HG03135 (cell line): ENCODE measurements around the gene TCFL5.

Experiments used
- ATAC-seq: cut with Tn5 transposase; IDR thresholded peaks from one replicate; pipeline ENCODE4 v1.9.1; 2021; ENCODE audit warnings: mild to moderate bottlenecking, moderate library complexity; ENCODE audit not compliant: unreplicated experiment

The TCFL5 gene

DNA sequence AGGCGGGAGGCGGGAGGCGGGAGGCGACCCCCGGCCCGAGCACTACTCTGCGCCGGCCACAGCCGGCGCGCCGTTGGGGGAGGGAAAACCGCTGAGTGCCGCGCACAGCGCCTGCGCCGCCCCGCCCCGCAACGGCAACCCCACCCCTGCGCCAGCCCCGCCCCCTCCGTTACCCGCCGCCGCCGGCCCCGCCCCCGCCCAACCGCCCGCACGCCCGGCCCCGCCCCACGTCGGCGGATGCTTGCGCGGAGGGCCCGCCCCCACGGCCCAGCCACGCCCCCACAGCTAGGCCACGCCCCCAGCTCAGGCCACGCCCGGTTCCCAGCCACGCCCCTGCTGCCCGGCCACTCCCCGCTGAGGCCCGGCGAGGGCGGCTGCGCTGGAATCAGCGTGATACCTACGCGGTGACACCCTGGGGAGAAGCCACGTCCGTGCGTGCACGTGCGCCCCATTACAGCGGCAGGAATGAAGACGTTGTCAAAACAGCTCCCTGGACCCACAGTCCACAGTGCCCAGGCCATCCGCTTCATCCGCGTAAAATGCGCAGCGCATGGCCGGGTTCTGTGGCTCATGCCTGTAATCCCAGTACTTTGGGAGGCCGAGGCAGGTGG, at the start of gene TCFL5:
TSS of gene TCFL5 (minus strand) at position 97 of the 611 bp plus-strand sequence. CDS start 152 bp downstream, outside the sequence.
- peak; percentile 54 for ATAC-seq

DNA sequence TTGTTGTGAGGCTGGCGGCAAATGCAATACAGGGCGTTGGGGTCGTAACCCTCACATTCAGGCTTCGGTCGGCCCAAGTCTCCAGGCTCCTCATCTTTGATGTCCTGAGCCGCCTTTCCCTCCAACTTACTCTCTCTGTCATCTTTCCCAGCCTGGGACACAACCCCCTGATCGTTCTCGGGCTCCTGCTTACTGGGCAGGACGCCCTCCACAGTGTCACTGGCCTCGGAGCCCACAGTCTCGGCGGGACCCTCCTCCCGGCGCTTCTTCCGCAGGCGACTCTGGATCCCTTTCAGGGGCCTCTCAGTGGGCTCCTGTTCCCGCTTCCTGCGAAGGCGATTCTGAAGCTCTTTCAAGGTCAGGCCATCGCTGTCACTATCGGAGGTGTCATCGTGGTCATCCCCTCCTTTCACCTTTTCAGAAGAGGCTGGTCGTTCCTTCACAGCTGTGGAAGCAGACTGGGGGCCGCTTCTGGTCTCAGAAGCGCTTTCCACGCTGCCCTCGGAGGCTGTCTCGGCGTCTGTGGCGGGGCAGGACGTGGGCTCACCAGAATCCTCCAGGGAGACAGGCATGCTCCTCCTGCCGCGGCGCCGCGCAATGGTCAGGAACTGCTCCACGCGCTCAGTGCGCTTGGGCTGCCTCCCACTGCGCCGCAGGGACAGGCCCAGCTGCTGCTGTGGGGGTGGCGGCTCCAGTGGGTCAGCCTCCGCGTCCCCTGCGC, 49.3 kb upstream of the TCFL5 start:
- no peak for ATAC-seq

DNA sequence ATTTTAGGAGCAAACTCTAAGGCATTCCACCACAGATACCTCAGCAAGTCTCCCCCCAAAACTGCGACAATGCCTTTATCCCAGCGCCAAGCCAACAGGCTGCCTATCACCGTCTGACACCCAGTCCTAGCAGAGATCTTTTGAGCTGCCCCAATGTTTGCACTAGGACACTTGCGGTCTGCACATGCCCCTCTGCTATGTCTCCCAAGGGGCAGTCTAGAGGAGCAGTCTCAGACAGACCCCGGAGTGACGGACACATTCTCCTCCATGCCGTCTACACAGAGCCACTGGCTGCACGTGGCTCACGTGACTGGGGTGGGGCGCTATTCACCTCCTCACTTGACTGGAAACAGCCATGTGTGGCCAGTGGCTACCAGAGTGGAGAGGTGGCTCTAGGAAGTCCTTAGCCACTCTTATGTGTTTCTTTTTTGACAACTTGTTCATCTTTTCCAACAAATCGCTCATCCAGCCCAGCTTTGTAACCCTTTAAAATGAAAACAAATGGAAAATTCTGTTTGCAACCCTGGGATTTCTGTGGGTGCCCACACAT, 48.7 kb upstream of the TCFL5 start:
- ATAC-seq, result no peak

DNA sequence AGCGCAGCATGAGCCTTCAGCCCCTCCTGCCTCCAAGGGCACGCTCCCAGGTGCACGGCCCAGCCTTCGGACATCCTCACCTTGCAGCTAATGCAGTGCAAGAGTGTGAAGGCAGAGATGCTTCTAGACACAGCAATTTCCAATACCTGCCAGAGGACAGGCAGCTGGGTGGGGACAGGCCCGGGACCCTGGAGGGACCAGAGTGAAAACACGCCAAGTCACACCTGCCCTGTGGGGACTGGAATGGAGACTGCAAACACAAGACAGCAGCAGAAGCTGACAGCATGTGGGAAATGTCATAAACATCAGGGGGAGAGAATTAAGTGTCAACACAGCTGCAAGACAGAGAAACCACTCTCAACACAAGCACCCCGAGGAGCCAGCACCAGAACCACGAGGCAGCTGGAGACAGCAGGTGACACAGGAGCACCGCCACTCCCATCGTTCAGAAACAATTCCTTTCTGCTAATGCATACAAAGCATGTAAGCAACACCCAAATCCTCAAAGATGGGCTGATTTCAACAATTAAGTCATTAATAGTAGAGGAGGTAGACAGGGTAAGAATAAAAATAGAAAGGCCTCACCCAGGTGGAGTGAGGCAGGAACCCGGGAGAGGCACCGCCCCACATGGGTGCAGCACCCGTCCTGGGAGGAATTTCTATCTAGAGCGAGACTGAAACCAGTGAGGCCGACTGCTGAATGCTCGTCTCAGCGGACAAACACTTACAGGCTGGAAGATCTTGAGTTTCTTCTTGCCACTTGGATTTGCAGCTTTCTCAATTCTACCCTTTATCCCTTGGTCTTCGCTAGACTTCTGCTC, 47.6 kb upstream of the TCFL5 start:
- ATAC-seq, result no peak

DNA sequence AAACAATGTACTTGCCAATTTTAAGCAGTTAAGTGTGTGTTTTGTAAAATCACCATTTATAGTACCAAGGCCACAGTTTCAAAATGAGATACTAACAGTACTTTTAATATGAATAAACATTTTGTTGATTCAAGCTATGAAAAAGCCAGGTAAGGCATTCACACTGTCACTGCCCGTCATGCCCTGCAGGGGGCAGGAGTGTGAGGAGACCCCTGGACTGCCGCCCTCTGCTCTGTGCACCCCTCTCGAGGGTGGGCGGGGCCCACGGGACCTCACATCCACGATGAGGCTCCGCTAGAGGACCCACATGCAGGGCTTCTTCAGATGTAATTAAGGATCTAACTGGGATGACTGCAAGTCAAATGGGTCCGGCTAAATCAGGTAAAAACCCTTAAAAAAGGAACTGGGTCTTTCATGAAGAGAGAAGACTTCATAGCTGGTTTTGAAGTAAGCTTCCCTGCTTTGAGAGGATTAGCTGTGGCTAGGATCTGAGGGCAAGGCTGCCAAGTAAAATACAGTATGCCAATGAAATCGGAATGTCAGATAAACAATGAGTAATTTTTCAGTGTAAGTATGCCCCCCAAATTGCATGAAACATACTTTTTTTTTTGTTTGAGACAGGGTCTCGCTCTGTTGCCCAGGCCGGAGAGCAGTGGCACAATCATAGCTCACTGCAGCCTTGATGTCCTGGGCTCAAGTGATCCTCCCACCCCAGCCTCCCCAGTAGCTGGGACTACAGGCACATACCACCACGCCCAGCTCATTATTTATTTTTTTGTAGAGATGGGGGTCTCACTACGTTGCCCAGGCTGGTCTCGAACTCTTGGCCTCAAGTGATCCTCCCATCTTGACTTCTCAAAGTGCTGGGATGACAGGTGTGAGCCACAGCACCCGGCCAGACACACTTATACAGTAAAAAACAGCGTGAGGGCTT, 46.0 kb upstream of the TCFL5 start:
- no peak for ATAC-seq

DNA sequence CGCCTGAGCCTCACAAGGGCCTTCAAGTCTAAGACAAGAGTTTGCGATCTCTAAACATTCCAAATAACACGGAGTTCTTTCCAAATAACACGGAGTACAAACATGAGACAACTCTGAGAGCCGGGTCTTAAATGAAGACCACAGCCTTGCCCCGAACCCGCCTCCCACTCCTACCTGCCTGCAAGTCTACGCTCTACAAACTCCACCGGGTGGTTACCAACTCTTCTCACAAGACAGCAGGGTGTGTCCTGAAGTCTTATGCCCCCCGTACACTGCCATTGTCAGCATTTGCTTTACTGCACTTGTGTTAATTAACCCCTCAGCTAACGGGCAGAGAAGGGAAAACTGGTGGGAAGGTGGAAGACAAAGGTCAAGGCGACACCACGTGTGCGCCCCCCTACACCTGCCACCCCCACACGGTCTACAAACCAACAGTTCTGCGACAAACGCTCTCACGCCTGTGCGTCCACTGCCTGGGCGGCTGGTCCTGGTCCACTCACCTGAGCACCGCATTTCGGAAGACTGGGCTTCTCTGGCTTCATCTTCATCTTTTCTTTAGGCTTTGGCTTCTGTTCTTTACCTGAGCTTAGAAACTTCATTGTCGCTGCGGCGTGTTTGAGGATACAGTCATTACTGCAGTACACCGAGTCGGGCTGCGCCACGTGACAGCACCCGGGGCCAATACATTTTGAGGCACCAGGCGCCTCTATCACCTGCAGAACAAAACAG, 45.2 kb upstream of the TCFL5 start:
- no peak for ATAC-seq

DNA sequence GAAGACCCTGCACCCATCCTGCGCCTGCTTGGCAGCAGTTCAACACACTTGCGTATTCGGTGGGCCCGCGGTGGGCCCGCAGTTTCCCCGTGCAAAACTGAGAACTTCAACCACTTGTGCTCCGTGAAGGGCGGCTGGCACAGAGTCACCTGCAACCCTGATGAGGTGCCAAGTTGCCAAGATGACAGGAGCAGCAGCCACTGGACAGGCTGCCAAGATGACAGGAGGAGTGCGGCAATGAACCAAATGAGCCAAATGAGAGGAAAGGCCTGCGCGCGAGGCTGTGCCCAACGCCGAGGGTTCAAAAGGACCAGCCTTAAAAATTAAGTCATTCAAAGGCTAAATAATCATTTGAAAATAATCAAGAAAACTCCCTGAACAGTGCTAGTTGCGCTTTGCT, 44.6 kb upstream of the TCFL5 start:
- no peak for ATAC-seq

DNA sequence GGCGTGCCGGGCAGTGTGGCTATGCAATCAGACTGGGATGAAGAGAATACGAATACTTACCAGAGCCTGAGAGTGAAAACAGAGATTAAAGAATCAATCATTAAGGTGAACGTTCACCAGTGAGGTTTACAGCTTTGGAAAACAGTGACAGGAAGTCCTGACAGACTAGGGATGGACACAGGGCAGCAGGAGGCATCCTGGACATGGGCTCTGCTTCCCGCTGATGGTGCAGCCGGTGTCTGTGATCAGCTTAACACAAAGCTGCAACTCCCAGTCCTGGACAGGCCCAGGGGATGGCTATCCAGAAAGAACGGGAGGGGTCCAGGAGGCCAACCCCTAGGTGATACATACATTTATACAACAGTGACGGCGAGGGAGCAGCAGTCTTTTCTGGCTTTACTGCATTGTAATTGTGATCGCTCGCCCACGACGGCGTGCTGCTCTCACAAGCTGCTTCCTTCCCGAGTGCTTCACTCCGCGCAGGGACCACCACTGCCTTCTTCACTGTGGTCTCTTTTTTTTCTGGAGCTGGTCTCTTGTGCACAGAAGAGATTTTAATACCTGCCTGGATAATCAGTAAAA, 44.0 kb upstream of the TCFL5 start:
- ATAC-seq, result no peak

DNA sequence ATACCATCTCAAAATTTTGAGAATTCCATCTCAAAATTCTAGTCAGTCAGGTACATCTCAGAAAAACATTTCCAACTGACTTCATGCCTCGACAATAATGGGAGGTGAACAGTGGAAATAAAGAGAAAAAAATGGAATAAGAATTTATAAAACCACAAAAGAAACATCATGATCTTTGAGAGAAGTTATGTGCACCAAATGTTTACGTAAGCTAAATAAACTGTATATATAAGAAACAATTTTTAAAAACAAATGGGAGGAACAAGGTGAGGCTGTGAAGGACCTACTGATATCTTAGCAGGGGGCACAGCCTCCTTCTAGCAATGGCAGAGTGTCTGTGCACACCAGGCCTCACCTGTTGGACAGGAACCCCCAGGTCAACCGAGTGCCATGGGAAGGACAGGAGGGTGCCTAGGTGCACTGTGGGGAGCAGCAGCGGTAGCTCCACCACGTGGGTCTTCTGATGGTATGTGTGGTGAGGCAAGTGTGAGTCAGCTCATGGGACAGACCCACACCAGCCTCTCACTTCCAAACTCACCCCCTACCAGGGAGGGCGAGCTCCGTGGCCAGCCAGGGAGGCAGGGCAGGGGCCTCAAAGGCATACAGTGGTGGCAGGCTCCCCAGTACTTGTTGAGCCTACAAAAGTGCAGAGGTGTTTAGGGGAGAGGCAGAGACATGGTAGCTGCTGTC, 41.4 kb upstream of the TCFL5 start:
- no peak for ATAC-seq

DNA sequence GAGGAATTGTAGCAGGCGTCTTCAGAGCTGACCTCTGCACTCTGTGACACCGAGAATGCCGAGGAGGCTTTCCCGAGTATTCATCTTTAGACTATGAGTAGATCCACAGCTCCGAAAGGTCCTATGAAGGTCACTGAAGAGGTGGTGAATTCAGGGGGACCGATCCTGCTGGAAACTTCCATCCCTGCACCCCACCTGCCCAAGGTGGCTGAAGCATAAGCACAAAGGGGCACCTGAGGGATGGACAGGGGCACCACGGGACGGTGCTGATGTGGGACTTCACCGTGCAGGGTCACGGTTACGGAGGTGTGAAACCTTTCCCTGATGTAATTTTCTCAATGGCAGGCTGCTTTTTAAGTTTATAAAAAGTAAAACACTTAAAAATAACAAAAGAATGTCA, 40.3 kb upstream of the TCFL5 start:
- no peak for ATAC-seq

DNA sequence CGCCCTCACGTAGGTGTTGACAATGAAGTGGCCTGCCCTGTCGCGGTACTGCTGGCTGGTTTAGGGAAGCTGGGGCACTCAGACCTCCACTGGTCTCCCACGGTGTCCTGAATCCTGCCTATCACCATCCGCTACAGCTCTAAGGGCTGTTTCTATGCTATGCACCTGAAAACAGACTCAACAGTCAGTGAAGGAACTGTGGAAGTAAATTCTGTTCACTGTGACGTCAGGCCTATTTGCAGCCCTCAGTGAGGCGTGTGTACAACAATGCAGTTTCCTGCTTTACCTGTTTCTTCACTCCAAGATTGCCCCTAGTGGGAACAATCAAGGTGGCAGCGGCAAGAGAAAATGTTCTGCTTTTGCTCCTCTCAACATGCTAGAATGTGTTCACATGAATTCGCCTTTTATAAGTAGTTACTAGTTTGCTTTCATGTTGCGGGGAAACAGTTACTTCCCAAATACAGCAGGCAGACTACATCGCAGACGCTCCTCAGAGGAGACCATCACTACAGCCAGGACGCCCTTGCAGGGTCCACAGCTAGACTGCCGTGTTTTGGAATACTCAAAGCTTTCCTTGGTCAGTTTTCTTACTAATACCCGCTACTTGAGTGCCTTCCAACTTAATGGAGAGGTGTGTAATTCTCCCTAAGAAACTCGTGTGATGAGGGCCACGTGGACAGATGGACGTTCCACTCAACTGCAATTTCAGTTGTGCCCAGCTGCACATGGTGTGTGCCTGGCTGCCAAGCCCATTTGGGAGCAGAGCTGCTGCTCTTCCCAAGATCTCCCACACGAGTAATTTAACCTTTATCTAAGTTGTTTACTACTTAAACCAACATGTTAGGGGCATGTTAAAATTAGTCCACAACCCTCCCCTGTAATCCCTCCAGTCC, 39.3 kb upstream of the TCFL5 start:
- peak; percentile 6 for ATAC-seq

DNA sequence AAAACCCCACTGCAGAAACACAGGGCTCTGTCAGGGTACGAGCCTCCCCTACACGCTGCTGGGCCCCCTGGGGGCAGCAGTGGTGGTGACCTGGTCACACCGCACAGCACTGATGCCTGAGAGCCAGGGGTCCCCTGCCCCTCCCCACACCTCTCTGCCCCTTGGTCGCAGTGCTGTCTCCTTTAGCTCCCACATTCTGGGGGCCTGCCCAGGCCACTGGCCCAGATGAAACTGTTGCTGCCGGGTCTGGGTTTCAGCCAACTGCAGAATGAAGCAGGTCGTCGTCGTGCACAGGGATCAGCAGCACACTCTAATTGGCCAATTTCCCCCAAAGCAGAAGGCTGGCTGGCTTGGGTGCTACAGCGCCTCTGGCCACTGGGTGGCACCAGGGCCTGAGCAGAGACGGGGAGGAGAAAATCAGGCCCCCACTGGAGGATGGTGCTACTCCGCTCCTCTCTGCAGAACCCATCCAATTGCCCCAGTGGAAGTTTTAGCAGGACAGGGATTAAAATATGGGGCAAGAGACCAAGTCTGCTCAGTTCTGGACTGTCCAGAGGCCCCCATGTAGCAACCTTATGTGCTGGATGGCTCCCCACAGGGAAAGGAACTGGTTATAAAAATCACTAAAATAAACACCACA, 38.5 kb upstream of the TCFL5 start:
- ATAC-seq, result peak; percentile 78

DNA sequence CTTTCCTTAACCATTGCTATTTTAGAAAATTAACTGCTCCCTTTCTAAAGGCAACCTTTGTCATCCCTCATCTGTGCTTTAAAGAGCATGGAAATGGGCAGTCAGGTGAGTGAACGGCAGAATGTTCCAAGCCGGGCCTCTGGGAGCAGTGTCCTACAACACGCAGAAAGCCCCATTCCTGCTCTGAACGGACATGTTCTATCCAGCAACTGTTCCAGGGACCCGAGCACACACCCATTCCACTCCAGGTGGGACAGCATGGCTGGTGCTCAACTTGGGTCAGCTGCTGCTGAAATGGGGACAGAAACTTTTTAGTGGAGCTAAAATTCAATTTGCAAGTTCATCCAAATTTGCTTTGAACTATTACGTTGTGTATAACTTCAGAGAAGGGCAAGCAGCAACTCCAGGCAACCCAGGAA, 38.0 kb upstream of the TCFL5 start:
- no peak for ATAC-seq

DNA sequence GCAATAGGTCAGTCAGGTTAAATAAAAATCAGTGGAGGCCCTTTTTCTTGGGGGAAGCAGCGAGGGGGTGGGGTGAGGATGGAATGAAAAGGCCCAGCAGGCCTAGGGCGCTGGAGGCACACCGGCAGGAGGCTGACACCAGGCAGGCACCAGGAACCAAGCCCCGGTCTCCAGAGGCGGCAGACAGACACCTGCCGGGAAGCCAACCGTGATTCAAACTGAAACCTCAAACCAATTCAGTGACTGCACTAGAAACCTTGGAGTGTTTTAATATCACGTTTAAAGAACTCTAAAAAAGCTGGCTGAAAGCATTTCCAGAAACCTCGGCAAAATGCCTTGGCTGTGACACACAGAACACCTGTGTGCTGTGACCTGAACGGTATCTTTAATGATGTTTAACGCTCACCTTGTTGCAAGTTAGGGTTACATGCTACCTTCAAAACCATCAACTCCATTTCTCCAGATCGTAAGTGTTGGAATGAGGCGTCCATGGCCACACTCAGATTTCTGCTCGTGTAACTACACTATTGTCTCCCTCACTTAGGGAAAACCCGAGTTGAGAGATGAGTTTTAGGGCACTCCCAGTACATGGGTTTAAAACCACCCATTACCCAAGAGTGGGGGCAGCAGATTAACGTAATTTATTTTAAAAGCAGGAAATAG, 37.5 kb upstream of the TCFL5 start:
- ATAC-seq, result no peak

DNA sequence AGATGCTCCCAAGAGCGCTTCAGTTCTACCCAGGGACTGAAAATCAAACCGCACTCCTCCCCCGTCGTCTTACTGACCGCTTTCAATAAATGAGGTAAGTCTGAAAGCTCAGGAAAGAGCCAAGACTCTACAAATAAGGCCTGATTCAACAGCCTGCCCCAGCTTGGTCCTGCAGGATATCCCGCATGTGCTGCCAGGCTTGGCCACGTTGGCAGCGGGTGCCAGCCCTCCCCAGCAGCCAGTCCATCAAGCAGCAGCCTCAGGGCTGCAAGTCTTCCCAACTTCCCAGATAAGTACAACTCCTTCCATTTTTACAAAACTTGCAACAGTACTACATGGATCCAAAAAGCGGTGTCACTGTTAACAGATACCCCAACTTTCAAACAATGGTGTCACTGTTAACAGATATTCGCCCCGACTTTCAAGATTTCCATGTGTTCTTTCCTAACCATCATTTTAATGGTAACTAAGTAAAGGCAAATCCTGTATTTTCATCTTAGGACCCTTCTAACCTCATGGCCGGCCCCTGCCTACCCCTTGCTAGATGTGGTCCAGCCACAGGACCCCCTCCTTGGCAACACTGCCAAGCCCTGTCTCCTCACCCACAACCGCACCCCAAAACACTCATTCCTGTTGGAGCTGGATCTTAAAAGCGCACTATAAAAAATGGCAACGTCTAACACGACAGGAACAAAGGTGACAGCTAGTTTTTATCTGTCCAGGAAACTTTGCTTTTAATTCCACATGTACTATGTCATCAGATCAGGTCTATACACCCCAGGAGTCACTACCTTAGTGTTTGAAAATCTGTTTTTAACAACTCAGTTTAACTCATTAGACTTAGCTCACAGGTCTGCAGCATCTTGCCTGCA, 36.7 kb upstream of the TCFL5 start:
- ATAC-seq, result no peak

DNA sequence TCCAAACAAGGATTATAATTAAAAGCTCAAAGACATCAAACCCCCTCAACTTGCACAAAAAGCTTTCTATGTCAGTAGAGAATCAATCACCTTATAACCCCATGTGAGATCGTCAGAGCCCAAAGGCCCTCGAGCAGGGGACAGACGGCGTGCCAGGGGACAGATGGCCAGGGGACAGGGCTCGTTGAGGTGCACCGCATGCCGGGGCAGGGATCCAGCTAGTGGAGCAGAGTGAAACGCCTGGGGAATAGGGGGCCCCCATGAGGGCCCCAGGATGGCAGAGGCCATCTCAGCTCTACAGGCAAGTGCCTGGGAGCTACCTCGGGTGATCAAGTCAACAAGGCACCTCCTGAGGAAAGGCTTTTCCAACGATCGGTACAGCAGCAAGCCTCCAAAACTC, 36.0 kb upstream of the TCFL5 start:
- ATAC-seq, result no peak
